Natural killer cell treated with Interleukin-12 subunit alpha and Interleukin-12 subunit beta and Interleukin-15 and Interleukin-18, amount 100 ng/mL, for 72 hours (primary cell): ENCODE measurements around the gene CREB5. TPM values are rescaled to one million over a fixed set of nuclear protein-coding genes. Genes with fewer than 3 reads are reported as not detected.

Experiments used
- ATAC-seq, 2 donors: fragments of 150-1000 bp; cut with Tn5 transposase in 1 of 2; sonication (Bioruptor Pico), chemical (Tn5 transposase) in 1 of 2; 2 replicates each; pipeline ENCODE4 v1.10.0; 2021
- DNase-seq: peaks from one replicate; pipeline ENCODE4 v3.0.0; 2022; ENCODE audit warnings: low spot score
- H3K27ac Mint-ChIP-seq, 2 donors: 1 replicate in 1 of 2; 2 replicates in 1 of 2; pipeline ENCODE4 v1.8.0; 2022; ENCODE audit warnings: mixed read lengths in 2 of 2, mild to moderate bottlenecking in 1 of 2, moderate library complexity in 1 of 2
- H3K27me3 Mint-ChIP-seq, 2 donors: 1 replicate in 1 of 2; 2 replicates in 1 of 2; pipeline ENCODE4 v1.8.0; 2022; ENCODE audit warnings: mixed read lengths in 2 of 2
- H3K36me3 Mint-ChIP-seq: one replicate; pipeline ENCODE4 v1.8.0; 2022; ENCODE audit warnings: mixed read lengths
- H3K4me1 Mint-ChIP-seq, 2 donors: 1 replicate in 1 of 2; 2 replicates in 1 of 2; pipeline ENCODE4 v1.8.0; 2022; ENCODE audit warnings: low read depth in 2 of 2, mixed read lengths in 2 of 2, mild to moderate bottlenecking in 1 of 2
- H3K4me3 Mint-ChIP-seq: one replicate; pipeline ENCODE4 v1.8.0; 2022; ENCODE audit warnings: mixed read lengths
- H3K9me3 Mint-ChIP-seq: 2 replicates; pipeline ENCODE4 v1.8.0; 2022; ENCODE audit warnings: mixed read lengths
- total RNA-seq, 2 donors: library from RNA; stranded (reverse); gene quantifications; one replicate each; pipeline ENCODE4 v1.2.3, GENCODE V29; 2022

The CREB5 gene
- total RNA-seq, 2 donors from 2014 or later: 0.62 TPM; not detected in 1

GRCh38 chr7:28530803-28531175 lies 118.5 kb downstream of the CREB5 start:
- ATAC-seq: no peak
- Mint-ChIP-seq H3K4me1 (no peaks in the 10 kb centered on the region), H3K27ac (no peak overlapping the region), H3K4me3 (no peak overlapping the region), H3K36me3 (no peaks in the 10 kb centered on the region), H3K27me3 (peaks cover 7 to 8% of the 10 kb centered on the region in 2 donors), H3K9me3 (no peaks in the 10 kb centered on the region)
- no peak for DNase-seq

GRCh38 chr7:28531291-28531690 lies 119.0 kb downstream of the CREB5 start:
- H3K9me3 Mint-ChIP-seq: no peaks in the 10 kb centered on the region

GRCh38 chr7:28532181-28532580 lies 119.9 kb downstream of the CREB5 start:
- ATAC-seq: no peak
- H3K4me1 Mint-ChIP-seq: no peaks in the 10 kb centered on the region
- no peak for DNase-seq
- peaks cover 7 to 10% of the 10 kb centered on the region in 2 donors for H3K27me3 Mint-ChIP-seq
- H3K36me3 Mint-ChIP-seq: no peaks in the 10 kb centered on the region
- no peak overlapping the region for H3K27ac Mint-ChIP-seq
- no peaks in the 10 kb centered on the region for H3K9me3 Mint-ChIP-seq
- no peak overlapping the region for H3K4me3 Mint-ChIP-seq

More at GRCh38 chr7:28531291-28531690, 119.0 kb downstream of the CREB5 start:
- ATAC-seq: no peak
- H3K4me3 Mint-ChIP-seq: no peak overlapping the region
- H3K4me1 Mint-ChIP-seq: no peaks in the 10 kb centered on the region
- H3K36me3 Mint-ChIP-seq: no peaks in the 10 kb centered on the region
- H3K27ac Mint-ChIP-seq: no peak overlapping the region
- no peak for DNase-seq
- H3K27me3 Mint-ChIP-seq: peaks cover 7 to 10% of the 10 kb centered on the region in 2 donors

- no peak for DNase-seq
- Mint-ChIP-seq H3K4me1 (no peaks in the 10 kb centered on the region), H3K27me3 (peaks cover 10 to 12% of the 10 kb centered on the region in 2 donors), H3K4me3 (no peak overlapping the region), H3K9me3 (no peaks in the 10 kb centered on the region), H3K27ac (no peak overlapping the region), H3K36me3 (no peaks in the 10 kb centered on the region)
- ATAC-seq: no peak
Measured at GRCh38 chr7:28533267-28533666, 120.9 kb downstream of the CREB5 start.

GRCh38 chr7:28533731-28534531 lies 121.6 kb downstream of the CREB5 start:
- Mint-ChIP-seq H3K36me3 (no peaks in the 10 kb centered on the region), H3K27me3 (peaks cover 10 to 19% of the 10 kb centered on the region in 2 donors), H3K9me3 (no peaks in the 10 kb centered on the region), H3K4me3 (no peak overlapping the region), H3K27ac (no peak overlapping the region), H3K4me1 (no peaks in the 10 kb centered on the region)
- no peak for DNase-seq
- ATAC-seq: no peak

GRCh38 chr7:28536259-28536658 lies 123.9 kb downstream of the CREB5 start:
- Mint-ChIP-seq H3K4me1 (no peaks in the 10 kb centered on the region), H3K4me3 (no peak overlapping the region), H3K36me3 (no peaks in the 10 kb centered on the region), H3K9me3 (no peaks in the 10 kb centered on the region), H3K27ac (no peak overlapping the region), H3K27me3 (peaks cover 19 to 29% of the 10 kb centered on the region in 2 donors)
- DNase-seq (no peak), ATAC-seq (no peak)

- peaks cover 21 to 48% of the 10 kb centered on the region in 2 donors for H3K27me3 Mint-ChIP-seq
- ATAC-seq (no peak), DNase-seq (no peak)
- no peak overlapping the region for H3K27ac Mint-ChIP-seq
- no peaks in the 10 kb centered on the region for H3K9me3 Mint-ChIP-seq
- H3K4me3 Mint-ChIP-seq: no peak overlapping the region
- H3K36me3 Mint-ChIP-seq: no peaks in the 10 kb centered on the region
- no peaks in the 10 kb centered on the region for H3K4me1 Mint-ChIP-seq
Measured at GRCh38 chr7:28539289-28539981, 127.1 kb downstream of the CREB5 start.

GRCh38 chr7:28542410-28542809 lies 130.1 kb downstream of the CREB5 start:
- Mint-ChIP-seq H3K36me3 (no peaks in the 10 kb centered on the region), H3K4me1 (no peaks in the 10 kb centered on the region), H3K27ac (no peak overlapping the region), H3K9me3 (peaks cover 4% of the 10 kb centered on the region), H3K27me3 (peaks cover 26 to 55% of the 10 kb centered on the region in 2 donors), H3K4me3 (no peak overlapping the region)
- ATAC-seq (no peak), DNase-seq (no peak)

GRCh38 chr7:28544453-28545117 lies 132.3 kb downstream of the CREB5 start:
- H3K36me3 Mint-ChIP-seq: no peaks in the 10 kb centered on the region
- H3K27me3 Mint-ChIP-seq: peaks cover 29 to 48% of the 10 kb centered on the region in 2 donors
- DNase-seq: no peak
- peaks cover 4% of the 10 kb centered on the region for H3K9me3 Mint-ChIP-seq
- no peaks in the 10 kb centered on the region for H3K4me1 Mint-ChIP-seq
- ATAC-seq: no peak
- no peak overlapping the region for H3K4me3 Mint-ChIP-seq
- no peak overlapping the region for H3K27ac Mint-ChIP-seq

GRCh38 chr7:28546067-28546466 lies 133.7 kb downstream of the CREB5 start:
- H3K4me3 Mint-ChIP-seq: no peak overlapping the region
- no peak overlapping the region for H3K27ac Mint-ChIP-seq
- ATAC-seq (no peak), DNase-seq (no peak)
- peaks cover 26 to 54% of the 10 kb centered on the region in 2 donors for H3K27me3 Mint-ChIP-seq
- no peaks in the 10 kb centered on the region for H3K4me1 Mint-ChIP-seq
- H3K9me3 Mint-ChIP-seq: peaks cover 4% of the 10 kb centered on the region
- H3K36me3 Mint-ChIP-seq: no peaks in the 10 kb centered on the region

GRCh38 chr7:28547115-28547514 lies 134.8 kb downstream of the CREB5 start:
- Mint-ChIP-seq H3K27ac (no peak overlapping the region), H3K4me3 (no peak overlapping the region), H3K4me1 (no peaks in the 10 kb centered on the region), H3K36me3 (no peaks in the 10 kb centered on the region), H3K9me3 (peaks cover 4% of the 10 kb centered on the region), H3K27me3 (peaks cover 33 to 59% of the 10 kb centered on the region in 2 donors)
- DNase-seq (no peak), ATAC-seq (no peak)

GRCh38 chr7:28548416-28548815 lies 136.1 kb downstream of the CREB5 start:
- Mint-ChIP-seq H3K36me3 (no peaks in the 10 kb centered on the region), H3K9me3 (peaks cover 4% of the 10 kb centered on the region), H3K4me3 (no peak overlapping the region), H3K27me3 (peaks cover 25 to 55% of the 10 kb centered on the region in 2 donors), H3K4me1 (no peaks in the 10 kb centered on the region), H3K27ac (no peak overlapping the region)
- DNase-seq (no peak), ATAC-seq (no peak)

- Mint-ChIP-seq H3K27me3 (peaks cover 32 to 54% of the 10 kb centered on the region in 2 donors), H3K4me3 (no peak overlapping the region), H3K9me3 (peaks cover 4% of the 10 kb centered on the region), H3K4me1 (no peaks in the 10 kb centered on the region), H3K27ac (no peak overlapping the region), H3K36me3 (no peaks in the 10 kb centered on the region)
- ATAC-seq (no peak), DNase-seq (no peak)
Measured at GRCh38 chr7:28549998-28550397, 137.7 kb downstream of the CREB5 start.
